Esophagus muscularis mucosa (tissue), 3 donors: ENCODE results near the gene REEP6.

Experiments
- EP300 ChIP-seq: sonication (generic); formaldehyde crosslinking; IDR thresholded peaks from one replicate; pipeline ENCODE4 v1.6.1; 2017; ENCODE audit warnings: antibody characterized with exemption
- TF ChIP-seq, protein P1 (sequence below), 3 experiments: fragments of 200-600 bp in 2 of 3; fragments of 450-650 bp in 1 of 3; sonication (generic) in 2 of 3; IDR thresholded peaks; one replicate each; pipeline ENCODE4 v1.5.1; 2017 to 2019; ENCODE audit warnings: antibody characterized with exemption in 3 of 3, mild to moderate bottlenecking in 2 of 3, moderate library complexity in 1 of 3

DNA sequence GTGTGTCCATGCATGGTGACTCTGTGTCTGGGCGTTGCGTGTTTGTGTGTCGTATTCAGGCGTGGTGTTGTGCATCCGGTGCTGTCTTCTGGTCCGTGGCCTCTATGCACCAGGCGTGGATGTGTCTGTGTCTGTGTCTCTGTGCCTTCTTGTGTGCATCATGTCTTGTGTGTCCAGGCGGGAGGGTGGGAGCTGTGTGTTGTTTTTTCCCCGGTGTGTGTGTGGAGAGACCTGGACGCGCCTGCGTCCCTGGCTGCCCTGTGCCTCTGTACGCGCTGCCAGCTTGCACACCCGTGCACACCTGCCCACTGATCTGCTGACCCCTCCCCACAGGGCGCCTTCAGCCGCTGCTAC lies 34.0 kb downstream of the REEP6 start:
- TF ChIP-seq, protein P1, sequence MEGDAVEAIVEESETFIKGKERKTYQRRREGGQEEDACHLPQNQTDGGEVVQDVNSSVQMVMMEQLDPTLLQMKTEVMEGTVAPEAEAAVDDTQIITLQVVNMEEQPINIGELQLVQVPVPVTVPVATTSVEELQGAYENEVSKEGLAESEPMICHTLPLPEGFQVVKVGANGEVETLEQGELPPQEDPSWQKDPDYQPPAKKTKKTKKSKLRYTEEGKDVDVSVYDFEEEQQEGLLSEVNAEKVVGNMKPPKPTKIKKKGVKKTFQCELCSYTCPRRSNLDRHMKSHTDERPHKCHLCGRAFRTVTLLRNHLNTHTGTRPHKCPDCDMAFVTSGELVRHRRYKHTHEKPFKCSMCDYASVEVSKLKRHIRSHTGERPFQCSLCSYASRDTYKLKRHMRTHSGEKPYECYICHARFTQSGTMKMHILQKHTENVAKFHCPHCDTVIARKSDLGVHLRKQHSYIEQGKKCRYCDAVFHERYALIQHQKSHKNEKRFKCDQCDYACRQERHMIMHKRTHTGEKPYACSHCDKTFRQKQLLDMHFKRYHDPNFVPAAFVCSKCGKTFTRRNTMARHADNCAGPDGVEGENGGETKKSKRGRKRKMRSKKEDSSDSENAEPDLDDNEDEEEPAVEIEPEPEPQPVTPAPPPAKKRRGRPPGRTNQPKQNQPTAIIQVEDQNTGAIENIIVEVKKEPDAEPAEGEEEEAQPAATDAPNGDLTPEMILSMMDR (IDR thresholded peaks at IDR 0.05), result no peak
- no peak for TF ChIP-seq EP300
